ENCODE measurements around the gene SF3A2.
"Not testable (repeated sequence)": the region's sequence is repeated elsewhere in the genome, so short reads cannot be mapped to it uniquely, and the experiment has no call there.

Gene SF3A2

GRCh38 chr19:2199215-2199614 is 37.4 kb upstream of the SF3A2 start:
- Mint-ChIP-seq H3K9me3 (no peaks in the 10 kb centered on the region), H3K36me3 (ENCODE audit: low read depth) (peaks cover 75% of the 10 kb centered on the region), H3K4me3 (no peak overlapping the region), H3K27me3 (no peaks in the 10 kb centered on the region), H3K4me1 (ENCODE audit: low read depth) (peaks cover 3% of the 10 kb centered on the region), H3K27ac (peak overlapping the region; percentile 61)
- no peak for DNase-seq

GRCh38 chr19:2199861-2200623 is 36.6 kb upstream of the SF3A2 start:
- DNase-seq = no peak
- H3K4me1 Mint-ChIP-seq (ENCODE audit: low read depth) = peaks cover 3% of the 10 kb centered on the region
- no peak overlapping the region for H3K27ac Mint-ChIP-seq
- no peak overlapping the region for H3K4me3 Mint-ChIP-seq
- no peaks in the 10 kb centered on the region for H3K27me3 Mint-ChIP-seq
- H3K36me3 Mint-ChIP-seq (ENCODE audit: low read depth) = peaks cover 74% of the 10 kb centered on the region
- H3K9me3 Mint-ChIP-seq = no peaks in the 10 kb centered on the region

GRCh38 chr19:2200624-2201294 is 35.9 kb upstream of the SF3A2 start:
- not testable (repeated sequence) for H3K27ac Mint-ChIP-seq; H3K4me3 Mint-ChIP-seq; DNase-seq; H3K9me3 Mint-ChIP-seq; H3K27me3 Mint-ChIP-seq; H3K4me1 Mint-ChIP-seq (ENCODE audit: low read depth)
- peaks cover 74% of the 10 kb centered on the region for H3K36me3 Mint-ChIP-seq (ENCODE audit: low read depth)

- Mint-ChIP-seq H3K27me3 (no peaks in the 10 kb centered on the region), H3K27ac (no peak overlapping the region), H3K36me3 (ENCODE audit: low read depth) (peaks cover 72% of the 10 kb centered on the region), H3K4me1 (ENCODE audit: low read depth) (peaks cover 3% of the 10 kb centered on the region), H3K4me3 (no peak overlapping the region), H3K9me3 (no peaks in the 10 kb centered on the region)
- no peak for DNase-seq
Measured at GRCh38 chr19:2201473-2202148, 35.0 kb upstream of the SF3A2 start.

- no peak overlapping the region for H3K4me3 Mint-ChIP-seq
- H3K27ac Mint-ChIP-seq = peak overlapping the region; percentile 29
- no peaks in the 10 kb centered on the region for H3K9me3 Mint-ChIP-seq
- peaks cover 2% of the 10 kb centered on the region for H3K4me1 Mint-ChIP-seq (ENCODE audit: low read depth)
- peaks cover 72% of the 10 kb centered on the region for H3K36me3 Mint-ChIP-seq (ENCODE audit: low read depth)
- DNase-seq = no peak
- no peaks in the 10 kb centered on the region for H3K27me3 Mint-ChIP-seq
Measured at GRCh38 chr19:2202366-2202765, 34.3 kb upstream of the SF3A2 start.

- Mint-ChIP-seq H3K4me1 (ENCODE audit: low read depth) (no peaks in the 10 kb centered on the region), H3K27ac (peak overlapping the region; percentile 46), H3K9me3 (no peaks in the 10 kb centered on the region), H3K27me3 (no peaks in the 10 kb centered on the region), H3K36me3 (ENCODE audit: low read depth) (peaks cover 91% of the 10 kb centered on the region), H3K4me3 (no peak overlapping the region)
- DNase-seq = no peak
Measured at GRCh38 chr19:2207008-2207407, 29.6 kb upstream of the SF3A2 start.

- Mint-ChIP-seq H3K4me1 (ENCODE audit: low read depth) (no peaks in the 10 kb centered on the region), H3K27ac (no peak overlapping the region), H3K4me3 (no peak overlapping the region), H3K27me3 (no peaks in the 10 kb centered on the region), H3K9me3 (no peaks in the 10 kb centered on the region), H3K36me3 (ENCODE audit: low read depth) (peaks cover 93% of the 10 kb centered on the region)
- no peak for DNase-seq
Measured at GRCh38 chr19:2207991-2208860, 28.4 kb upstream of the SF3A2 start.

- no peak for DNase-seq
- Mint-ChIP-seq H3K27ac (no peak overlapping the region), H3K4me3 (no peak overlapping the region), H3K9me3 (no peaks in the 10 kb centered on the region), H3K4me1 (ENCODE audit: low read depth) (peaks cover 2% of the 10 kb centered on the region), H3K36me3 (ENCODE audit: low read depth) (peaks cover 93% of the 10 kb centered on the region), H3K27me3 (no peaks in the 10 kb centered on the region)
Measured at GRCh38 chr19:2208975-2209374, 27.6 kb upstream of the SF3A2 start.

GRCh38 chr19:2209408-2209807 is 27.2 kb upstream of the SF3A2 start:
- H3K27me3 Mint-ChIP-seq = no peaks in the 10 kb centered on the region
- H3K4me3 Mint-ChIP-seq = no peak overlapping the region
- DNase-seq = no peak
- H3K4me1 Mint-ChIP-seq (ENCODE audit: low read depth) = peaks cover 5% of the 10 kb centered on the region
- H3K27ac Mint-ChIP-seq = no peak overlapping the region
- no peaks in the 10 kb centered on the region for H3K9me3 Mint-ChIP-seq
- peaks cover 93% of the 10 kb centered on the region for H3K36me3 Mint-ChIP-seq (ENCODE audit: low read depth)

- Mint-ChIP-seq H3K36me3 (ENCODE audit: low read depth) (peaks cover 94% of the 10 kb centered on the region), H3K9me3 (no peaks in the 10 kb centered on the region), H3K27ac (peak overlapping the region; percentile 22)
Measured at GRCh38 chr19:2210206-2210605, 26.4 kb upstream of the SF3A2 start.

GRCh38 chr19:2210987-2211740 is 25.5 kb upstream of the SF3A2 start:
- Mint-ChIP-seq H3K36me3 (ENCODE audit: low read depth) (peaks cover 95% of the 10 kb centered on the region), H3K27me3 (no peaks in the 10 kb centered on the region), H3K4me3 (no peak overlapping the region), H3K9me3 (no peaks in the 10 kb centered on the region), H3K4me1 (ENCODE audit: low read depth) (peaks cover 21% of the 10 kb centered on the region), H3K27ac (peak overlapping the region; percentile 11)
- no peak for DNase-seq

More at GRCh38 chr19:2210206-2210605, 26.4 kb upstream of the SF3A2 start:
- Mint-ChIP-seq H3K4me1 (ENCODE audit: low read depth) (peaks cover 13% of the 10 kb centered on the region), H3K4me3 (no peak overlapping the region), H3K27me3 (no peaks in the 10 kb centered on the region)
- DNase-seq = no peak

- H3K36me3 Mint-ChIP-seq (ENCODE audit: low read depth) = peaks cover 97% of the 10 kb centered on the region
- no peak for DNase-seq
- H3K4me3 Mint-ChIP-seq = no peak overlapping the region
- H3K4me1 Mint-ChIP-seq (ENCODE audit: low read depth) = peaks cover 21% of the 10 kb centered on the region
- H3K9me3 Mint-ChIP-seq = no peaks in the 10 kb centered on the region
- no peaks in the 10 kb centered on the region for H3K27me3 Mint-ChIP-seq
- peak overlapping the region; percentile 75 for H3K27ac Mint-ChIP-seq
Measured at GRCh38 chr19:2212861-2213711, 23.5 kb upstream of the SF3A2 start.

- DNase-seq = no peak
- H3K27me3 Mint-ChIP-seq = no peaks in the 10 kb centered on the region
- no peak overlapping the region for H3K4me3 Mint-ChIP-seq
- H3K4me1 Mint-ChIP-seq (ENCODE audit: low read depth) = peaks cover 21% of the 10 kb centered on the region
- H3K36me3 Mint-ChIP-seq (ENCODE audit: low read depth) = peaks cover 95% of the 10 kb centered on the region
- H3K27ac Mint-ChIP-seq = peak overlapping the region; percentile 44
- H3K9me3 Mint-ChIP-seq = no peaks in the 10 kb centered on the region
Measured at GRCh38 chr19:2213799-2214198, 22.8 kb upstream of the SF3A2 start.
